SW480 (cell line): ENCODE results near the gene PCSK1.

Experiments used
- DNase-seq: peaks from one replicate; pipeline ENCODE4 v3.0.0-alpha.2; 2016; ENCODE audit warnings: low spot score

The PCSK1 gene

GRCh38 chr5:96433066-96433447 lies at the start of gene PCSK1:
Gene PCSK1, minus strand, starts transcription at chr5:96433248. Its CDS starts 206 bp downstream, at chr5:96433042.
- no peak for DNase-seq

- no peak for DNase-seq
These were observed 48.8 kb upstream of the PCSK1 start for GRCh38 chr5:96481867-96482266.

- DNase-seq, result no peak
These were observed 48.1 kb upstream of the PCSK1 start for GRCh38 chr5:96481009-96481786.

GRCh38 chr5:96478983-96479382 lies 45.9 kb upstream of the PCSK1 start:
- DNase-seq, result no peak

GRCh38 chr5:96476654-96477053 lies 43.6 kb upstream of the PCSK1 start:
- DNase-seq, result no peak

GRCh38 chr5:96474073-96474472 lies 41.0 kb upstream of the PCSK1 start:
- no peak for DNase-seq

- DNase-seq, result no peak
These were observed 40.1 kb upstream of the PCSK1 start for GRCh38 chr5:96473155-96473554.

- no peak for DNase-seq
These were observed 37.7 kb upstream of the PCSK1 start for GRCh38 chr5:96470785-96471184.

- DNase-seq, result no peak
These were observed 35.9 kb upstream of the PCSK1 start for GRCh38 chr5:96468956-96469355.

- DNase-seq, result no peak
These were observed 30.0 kb upstream of the PCSK1 start for GRCh38 chr5:96463091-96463490.

GRCh38 chr5:96459313-96460121 lies 26.5 kb upstream of the PCSK1 start:
- no peak for DNase-seq

- DNase-seq, result no peak
These were observed 25.1 kb upstream of the PCSK1 start for GRCh38 chr5:96458176-96458575.

- DNase-seq, result no peak
These were observed 22.7 kb upstream of the PCSK1 start for GRCh38 chr5:96455789-96456188.

- DNase-seq, result no peak
These were observed 20.3 kb upstream of the PCSK1 start for GRCh38 chr5:96453394-96453793.

GRCh38 chr5:96447949-96448348 lies 14.9 kb upstream of the PCSK1 start:
- no peak for DNase-seq

- no peak for DNase-seq
These were observed 7.1 kb upstream of the PCSK1 start for GRCh38 chr5:96440185-96440538.

GRCh38 chr5:96439477-96440184 lies 6.6 kb upstream of the PCSK1 start:
- no peak for DNase-seq

- peak; percentile 77 for DNase-seq
These were observed 1.2 kb upstream of the PCSK1 start for GRCh38 chr5:96434201-96434645.

GRCh38 chr5:96432216-96433065 lies 607 bp downstream of the PCSK1 start:
- DNase-seq, result peak; percentile 42

GRCh38 chr5:96431376-96432187 lies 1.5 kb downstream of the PCSK1 start:
- peak; percentile 64 for DNase-seq

GRCh38 chr5:96427824-96428223 lies 5.2 kb downstream of the PCSK1 start:
- no peak for DNase-seq
